NT2/D1 (cell line): ENCODE results near the gene MYO7B.

Source experiments
- DNase-seq: peaks from one replicate; pipeline ENCODE4 v3.0.0-alpha.2; 2011; ENCODE audit warnings: low read depth, low spot score
- H3K27me3 ChIP-seq: 2 replicates; pipeline ENCODE4 v1.6.0; 2011; ENCODE audit warnings: mild to moderate bottlenecking; ENCODE audit not compliant: insufficient read length, insufficient read depth
- H3K36me3 ChIP-seq: 2 replicates; pipeline ENCODE4 v1.6.1; 2011; ENCODE audit warnings: mild to moderate bottlenecking, low read length, mixed read lengths; ENCODE audit not compliant: insufficient read depth, insufficient read length
- H3K4me1 ChIP-seq: 2 replicates; pipeline ENCODE4 v1.5.1; 2011; ENCODE audit not compliant: insufficient read depth, insufficient read length
- H3K4me3 ChIP-seq: 2 replicates; pipeline ENCODE4 v1.5.1; 2011; ENCODE audit warnings: low read depth; ENCODE audit not compliant: insufficient read length
- H3K9ac ChIP-seq: 2 replicates; pipeline ENCODE4 v1.6.0; 2011; ENCODE audit warnings: low read depth; ENCODE audit not compliant: insufficient read length
- H3K9me3 ChIP-seq: 2 replicates; pipeline ENCODE4 v1.5.1; 2011; ENCODE audit warnings: mild to moderate bottlenecking, low read length; ENCODE audit not compliant: insufficient read depth
- SUZ12 ChIP-seq: IDR thresholded peaks from 2 replicates; pipeline ENCODE4 v1.6.1; 2011; ENCODE audit not compliant: insufficient read length, insufficient read depth; ENCODE audit errors: extremely low read depth
- YY1 ChIP-seq: IDR thresholded peaks from 2 replicates; pipeline ENCODE4 v1.6.1; 2011; ENCODE audit not compliant: insufficient read length, insufficient read depth
- ZNF274 ChIP-seq: IDR thresholded peaks from 2 replicates; pipeline ENCODE4 v1.6.1; 2011; ENCODE audit warnings: mild to moderate bottlenecking, low read depth, low read length

The MYO7B gene

DNA sequence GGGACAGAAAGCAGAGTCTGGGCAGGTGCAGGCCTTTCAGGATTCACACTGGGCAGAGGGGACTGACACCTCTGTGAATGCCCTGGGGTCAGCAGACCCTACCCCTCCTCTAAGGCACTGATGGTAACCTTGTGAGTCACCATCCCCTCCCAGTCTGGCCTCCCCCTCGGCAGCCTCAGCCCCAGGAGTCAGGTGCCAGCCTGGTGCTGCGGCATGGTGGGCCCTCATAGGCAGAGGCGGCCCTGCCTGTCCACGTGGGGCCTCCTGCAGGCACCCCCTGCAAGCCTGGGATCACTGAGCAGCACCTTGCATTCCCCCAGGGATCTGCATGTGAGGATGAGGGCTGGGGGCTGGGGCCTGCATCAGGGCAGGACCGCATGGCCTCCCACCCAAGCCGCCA lies 105.7 kb downstream of the MYO7B start:
- Histone ChIP-seq H3K9ac (no peak overlapping the region), H3K4me1 (peaks cover 50% of the 10 kb centered on the region), H3K27me3 (no peaks in the 10 kb centered on the region), H3K36me3 (peaks cover 14% of the 10 kb centered on the region), H3K4me3 (no peak overlapping the region), H3K9me3 (no peaks in the 10 kb centered on the region)
- no peak for DNase-seq
- no peak for TF ChIP-seq SUZ12

GRCh38 chr2:127641846-127642507 lies 106.5 kb downstream of the MYO7B start:
- Histone ChIP-seq H3K4me1 (peaks cover 47% of the 10 kb centered on the region), H3K9ac (no peak overlapping the region), H3K36me3 (peaks cover 10% of the 10 kb centered on the region), H3K9me3 (no peaks in the 10 kb centered on the region), H3K4me3 (no peak overlapping the region), H3K27me3 (no peaks in the 10 kb centered on the region)
- no peak for DNase-seq
- TF ChIP-seq SUZ12 (no peak), ZNF274 (no peak), YY1 (no peak)

DNA sequence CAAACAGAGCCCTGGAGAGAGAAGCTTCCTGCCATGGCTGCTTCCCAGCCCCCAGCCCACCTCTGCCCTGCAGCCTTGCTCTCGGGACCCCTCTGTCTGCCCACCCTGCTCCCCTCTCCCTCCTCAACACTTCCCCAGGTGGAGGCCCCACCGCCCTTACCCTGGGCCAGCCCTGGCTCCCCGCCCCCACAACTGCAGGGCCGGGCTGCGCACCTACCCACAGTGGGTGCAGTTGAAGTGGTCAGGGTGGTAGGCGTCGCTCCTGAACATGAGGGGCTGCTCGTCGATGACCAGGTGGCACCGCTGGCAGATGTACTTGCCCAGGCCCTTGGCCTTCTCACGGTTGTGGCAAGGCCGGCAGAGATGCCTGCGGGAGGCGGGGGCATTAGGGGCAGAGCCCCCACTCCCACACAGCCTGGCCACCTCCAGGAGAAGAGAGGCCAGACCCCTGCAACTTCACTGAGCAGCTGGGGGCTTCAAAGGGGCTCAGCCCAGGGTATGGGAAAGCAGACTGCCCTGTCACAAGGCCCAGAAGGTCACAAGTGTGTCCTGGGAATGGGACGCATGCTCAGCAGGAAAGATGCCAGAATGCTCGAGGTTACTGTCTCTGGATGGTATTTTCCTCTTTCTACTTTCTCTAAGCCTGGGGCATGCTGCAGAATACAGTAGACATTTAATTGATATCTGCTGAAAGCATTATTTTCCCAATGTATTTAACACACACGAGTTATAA lies 107.4 kb downstream of the MYO7B start:
- no peak overlapping the region for H3K9ac ChIP-seq
- no peaks in the 10 kb centered on the region for H3K9me3 ChIP-seq
- no peaks in the 10 kb centered on the region for H3K27me3 ChIP-seq
- no peak for DNase-seq
- H3K4me1 ChIP-seq: peaks cover 48% of the 10 kb centered on the region
- H3K4me3 ChIP-seq: no peak overlapping the region
- peaks cover 10% of the 10 kb centered on the region for H3K36me3 ChIP-seq
- TF ChIP-seq SUZ12 (no peak), ZNF274 (no peak), YY1 (no peak)

DNA sequence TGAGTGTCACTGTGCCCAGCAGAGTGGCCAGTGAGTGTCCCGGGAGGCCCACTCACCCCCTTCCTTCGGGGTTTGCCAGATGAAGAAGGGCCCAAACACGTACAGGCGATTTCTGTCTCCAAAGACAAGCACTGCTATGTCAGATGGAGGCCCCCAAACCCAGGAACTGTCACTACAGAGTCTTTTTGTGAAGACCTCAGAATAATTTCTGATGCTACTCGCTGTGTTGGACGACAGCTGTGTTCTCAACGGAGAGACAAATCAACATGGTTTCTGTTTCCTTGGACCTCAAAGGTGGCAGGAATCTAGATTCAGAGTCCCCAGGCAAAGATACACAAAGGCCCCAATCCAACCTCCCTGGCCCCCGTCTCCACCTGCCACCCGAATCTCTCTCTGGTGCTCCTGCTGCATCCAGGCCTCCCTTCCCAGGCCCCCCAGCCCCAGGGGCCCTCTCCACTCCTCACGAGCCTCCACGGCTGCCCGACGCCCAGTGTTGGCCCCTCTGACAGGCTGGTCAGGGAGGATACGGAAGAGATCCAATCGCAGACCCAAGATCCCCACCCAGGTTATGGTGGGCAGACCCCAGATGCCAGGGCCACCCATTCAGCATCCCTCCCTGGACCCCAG lies 108.1 kb downstream of the MYO7B start:
- TF ChIP-seq SUZ12 (no peak), ZNF274 (no peak), YY1 (no peak)
- DNase-seq: no peak
- Histone ChIP-seq H3K4me3 (no peak overlapping the region), H3K9ac (no peak overlapping the region), H3K27me3 (no peaks in the 10 kb centered on the region), H3K9me3 (no peaks in the 10 kb centered on the region), H3K36me3 (peaks cover 9% of the 10 kb centered on the region), H3K4me1 (peaks cover 47% of the 10 kb centered on the region)

DNA sequence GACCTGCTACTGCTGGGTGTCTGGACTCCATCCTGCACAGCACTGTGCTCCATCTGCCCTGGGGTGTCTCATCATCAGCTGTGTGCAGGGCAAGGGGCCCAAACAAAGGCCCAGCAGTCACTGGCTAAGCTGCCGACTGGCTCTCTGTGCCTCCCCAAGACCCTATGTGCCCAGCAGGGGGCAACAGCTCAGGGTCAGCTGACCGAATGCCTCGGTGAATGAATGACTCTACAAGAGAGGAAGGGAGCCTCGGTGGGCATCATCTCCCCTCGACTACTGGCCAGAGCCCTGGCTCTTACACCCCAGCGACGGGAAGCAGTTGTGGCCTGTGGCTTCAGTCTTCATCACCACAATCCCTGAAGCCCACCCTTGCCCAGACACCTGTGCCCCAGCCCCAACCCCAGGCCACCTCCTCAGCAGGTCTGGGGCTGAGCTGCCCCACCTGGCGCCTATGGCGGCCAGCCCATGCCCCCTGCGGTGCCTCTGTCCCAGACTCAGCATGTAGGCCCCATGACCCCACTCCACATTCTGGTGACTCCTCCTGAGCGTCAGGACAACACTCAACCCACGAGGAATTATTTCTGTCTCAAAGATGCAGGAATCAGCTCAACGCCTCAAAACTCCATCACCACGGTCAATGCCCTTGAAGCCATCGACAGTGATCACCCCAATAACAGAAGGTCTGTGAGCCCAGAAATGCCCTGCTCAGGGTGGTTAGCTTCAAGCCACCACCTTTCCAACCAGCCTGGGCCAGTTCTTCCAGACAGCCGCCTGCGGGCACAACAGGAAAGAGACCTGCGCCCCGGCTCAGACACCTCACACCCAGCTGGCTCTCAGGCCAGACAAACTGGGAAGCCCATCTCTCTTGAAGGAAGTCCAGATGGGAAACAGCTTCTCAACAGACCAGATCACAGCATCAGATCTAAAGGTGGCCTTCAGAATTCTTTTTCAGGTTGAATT lies 108.9 kb downstream of the MYO7B start:
- H3K27me3 ChIP-seq: no peaks in the 10 kb centered on the region
- no peak for TF ChIP-seq SUZ12
- no peak for TF ChIP-seq YY1
- no peak for TF ChIP-seq ZNF274
- H3K9me3 ChIP-seq: no peaks in the 10 kb centered on the region
- DNase-seq: no peak
- H3K4me3 ChIP-seq: no peak overlapping the region
- no peak overlapping the region for H3K9ac ChIP-seq
- H3K4me1 ChIP-seq: peaks cover 43% of the 10 kb centered on the region
- peaks cover 3% of the 10 kb centered on the region for H3K36me3 ChIP-seq

DNA sequence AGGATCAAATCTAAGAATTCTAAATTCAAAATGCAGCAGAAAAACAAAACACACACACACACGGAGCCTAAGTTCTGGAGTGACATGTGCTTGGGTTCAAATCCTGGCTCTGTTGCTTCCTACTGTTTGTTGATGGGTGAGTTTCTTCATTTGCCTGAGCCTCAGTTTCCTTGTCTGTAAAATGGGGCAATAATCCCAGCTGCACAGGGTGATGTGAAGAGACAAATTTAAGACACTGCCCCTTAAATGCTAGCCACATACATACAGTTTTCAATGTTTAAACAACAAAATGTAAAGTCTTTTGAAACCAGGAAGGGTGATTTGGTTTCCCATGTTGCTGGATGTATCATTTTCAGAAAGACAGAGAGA lies 109.5 kb downstream of the MYO7B start:
- TF ChIP-seq YY1 (no peak), ZNF274 (no peak), SUZ12 (no peak)
- Histone ChIP-seq H3K4me3 (no peak overlapping the region), H3K9me3 (no peaks in the 10 kb centered on the region), H3K36me3 (peaks cover 4% of the 10 kb centered on the region), H3K9ac (no peak overlapping the region), H3K4me1 (peaks cover 46% of the 10 kb centered on the region), H3K27me3 (no peaks in the 10 kb centered on the region)
- DNase-seq: no peak
